Endothelial cell of umbilical vein (primary cell): ENCODE measurements around the gene ZBP1. TPM values are rescaled to one million over a fixed set of nuclear protein-coding genes. Genes with fewer than 3 reads are reported as not detected.
"Not testable (repeated sequence)": the region's sequence is repeated elsewhere in the genome, so short reads cannot be mapped to it uniquely, and the experiment has no call there.

Experiments
- BruUV-seq: library from RNA; stranded (reverse); fragments of 400-500 nt; replicated peaks from 2 replicates; lab custom pipeline; 2021; lab: Mats Ljungman, UMichigan
- CTCF ChIA-PET: fragments of 300-600, 350-600 bp; sonication (Branson Sonifier 250); formaldehyde crosslinking; loops from one replicate; lab custom pipeline; 2021; ENCODE audit warnings: antibody characterized with exemption, inconsistent platforms; lab: Charles Lee
- POLR2A ChIA-PET: fragments of 300-600, 350-600 bp; sonication (Branson Sonifier 250); formaldehyde crosslinking; loops from one replicate; lab custom pipeline; 2021; ENCODE audit warnings: antibody characterized with exemption, inconsistent platforms; lab: Charles Lee
- DNase-seq: peaks from one replicate; pipeline ENCODE4 v3.0.0-alpha.2; 2011; ENCODE audit warnings: low read depth, low spot score
- FAIRE-seq: peaks from 2 replicates; lab custom pipeline; 2011; peaks lifted over from hg19 to GRCh38; lab: Jason Lieb, UNC
- H2AFZ ChIP-seq: 2 replicates; pipeline ENCODE4 v1.6.0; 2012; ENCODE audit warnings: low read depth, low read length, control low read depth, inconsistent platforms
- H3K27ac ChIP-seq: 2 replicates; pipeline ENCODE4 v1.5.1; 2011; ENCODE audit warnings: low read depth, mild to moderate bottlenecking, control low read depth, low read length, moderate library complexity; ENCODE audit not compliant: insufficient read depth
- H3K27me3 ChIP-seq, 2 experiments: 2 replicates each; pipeline versions ENCODE4 v1.6.0 to v1.6.1; 2011; ENCODE audit warnings: low read length in 2 of 2, mixed read lengths in 1 of 2; ENCODE audit not compliant: control insufficient read depth in 2 of 2, insufficient read depth in 2 of 2
- H3K36me3 ChIP-seq, 2 experiments: 2 replicates in 1 of 2; 3 replicates in 1 of 2; pipeline ENCODE4 v1.5.1; 2011; ENCODE audit warnings: low read length in 2 of 2, mild to moderate bottlenecking in 1 of 2, moderate library complexity in 1 of 2; ENCODE audit not compliant: control insufficient read depth in 2 of 2, insufficient read depth in 2 of 2; ENCODE audit errors: extremely low read depth in 1 of 2
- H3K4me1 ChIP-seq: 3 replicates; pipeline ENCODE4 v1.5.1; 2011; ENCODE audit warnings: mild to moderate bottlenecking, low read length; ENCODE audit not compliant: control insufficient read depth, insufficient read depth; ENCODE audit errors: extremely low read depth
- H3K4me2 ChIP-seq: 2 replicates; pipeline ENCODE4 v1.6.1; 2011; ENCODE audit warnings: low read length, control low read depth, mixed read lengths; ENCODE audit not compliant: insufficient read depth
- H3K4me3 ChIP-seq, 3 experiments: fragments of 200-600 bp in 1 of 3; sonication (generic), shearing (Covaris generic) in 1 of 3; replicated peaks in 1 of 3; 2 replicates each; pipeline ENCODE4 v1.5.1; 2011 to 2016; ENCODE audit warnings: control low read depth in 3 of 3, low read length in 3 of 3, mild to moderate bottlenecking in 2 of 3, inconsistent platforms in 1 of 3, low read depth in 1 of 3, moderate library complexity in 1 of 3; ENCODE audit not compliant: insufficient read depth in 1 of 3
- H3K79me2 ChIP-seq: 2 replicates; pipeline ENCODE4 v1.6.0; 2012; ENCODE audit warnings: low read length, inconsistent platforms; ENCODE audit not compliant: control insufficient read depth, insufficient read depth
- H3K9ac ChIP-seq: replicated peaks from 2 replicates; pipeline ENCODE3; 2011; ENCODE audit warnings: low read length, control low read depth; ENCODE audit not compliant: insufficient read depth; ENCODE audit errors: extremely low read depth
- H3K9me1 ChIP-seq: replicated peaks from 3 replicates; pipeline ENCODE4 v1.6.0; 2011; ENCODE audit warnings: mild to moderate bottlenecking, low read length; ENCODE audit not compliant: control insufficient read depth, insufficient read depth; ENCODE audit errors: extremely low read depth
- H3K9me3 ChIP-seq: replicated peaks from 2 replicates; pipeline ENCODE4 v1.5.1; 2012; ENCODE audit warnings: low read length, inconsistent platforms; ENCODE audit not compliant: control insufficient read depth, insufficient read depth
- H4K20me1 ChIP-seq: replicated peaks from 2 replicates; pipeline ENCODE3; 2011; ENCODE audit warnings: mild to moderate bottlenecking, low read length; ENCODE audit not compliant: control insufficient read depth, insufficient read depth; ENCODE audit errors: extremely low read depth
- CTCF ChIP-seq, 2 donors: IDR thresholded peaks; 1 replicate in 1 of 2; 2 replicates in 1 of 2; pipeline ENCODE4 v1.5.1; 2011; ENCODE audit warnings: low read length in 2 of 2, mild to moderate bottlenecking in 2 of 2, moderate library complexity in 2 of 2, control low read depth in 1 of 2, inconsistent platforms in 1 of 2, low read depth in 1 of 2; ENCODE audit not compliant: insufficient read depth in 1 of 2; ENCODE audit errors: extremely low read depth in 1 of 2
- JUN ChIP-seq: IDR thresholded peaks from 2 replicates; pipeline ENCODE4 v1.6.1; 2011; ENCODE audit warnings: borderline replicate concordance, low read depth; ENCODE audit not compliant: insufficient read length, insufficient read depth
- MYC ChIP-seq: IDR thresholded peaks from one replicate; pipeline ENCODE4 v1.6.1; 2011; ENCODE audit warnings: mild to moderate bottlenecking, low read depth, low read length
- POLR2A ChIP-seq: IDR thresholded peaks from 2 replicates; pipeline ENCODE4 v1.6.1; 2012; ENCODE audit warnings: low read depth, mild to moderate bottlenecking, control low read depth, low read length
- POLR2AphosphoS5 ChIP-seq: IDR thresholded peaks from 2 replicates; pipeline ENCODE4 v1.6.1; 2012; ENCODE audit warnings: low read depth, mild to moderate bottlenecking, control low read depth, low read length, moderate library complexity; ENCODE audit not compliant: insufficient read depth
- dilution Hi-C: fragments of 300-500 bp; cut with MboI; formaldehyde crosslinking; loops from one replicate; pipeline ENCODE4 v1.15.0; 2019; ENCODE audit warnings: low sequenced_read_pairs; ENCODE audit not compliant: extremely low pct_ligation_motif_present
- intact Hi-C: fragments of 100-400 bp; cut with micrococcal nuclease; formaldehyde crosslinking; loops from one replicate; pipeline ENCODE4 v1.10.0; 2022
- polyA plus RNA-seq, 4 experiments: library from polyadenylated mRNA; depleted of rRNA in 3 of 4; stranded (reverse) in 3 of 4; unstranded in 1 of 4; fragments of >200 nt; gene quantifications; 2 replicates each; pipeline versions ENCODE4 v1.2.1 to v1.2.3, GENCODE V29; 2011 to 2012; ENCODE audit warnings: missing spikeins in 1 of 4
- total RNA-seq: library from RNA; stranded (reverse); gene quantifications from 2 replicates; pipeline ENCODE4 v1.2.3, GENCODE V29; 2021
- TF ChIP-seq, protein P1 (sequence below): IDR thresholded peaks from 2 replicates; pipeline ENCODE4 v1.6.1; 2011; ENCODE audit not compliant: insufficient read depth, insufficient read length

ZBP1 gene
- total and polyA plus RNA-seq, 2 donors (not counting 3 experiments of a cell fraction or from before 2014, with no cell fraction given): not detected

- CTCF ChIA-PET: interaction anchor here (1.5 kb wide), 1 partner anchor 10 kb away, joined by 4 read pairs; no protein-coding TSS in a partner anchor
- Histone ChIP-seq H3K4me3 (no peak overlapping the region), H3K9ac (no peak overlapping the region), H3K4me1 (peaks cover 8% of the 10 kb centered on the region), H3K79me2 (no peaks in the 10 kb centered on the region), H3K4me2 (no peak overlapping the region), H3K36me3 (no peaks in the 10 kb centered on the region), H3K27me3 (peaks cover 12 to 16% of the 10 kb centered on the region in 2 experiments), H4K20me1 (no peaks in the 10 kb centered on the region), H3K27ac (no peak overlapping the region), H2AFZ (no peak overlapping the region), H3K9me1 (no peaks in the 10 kb centered on the region), H3K9me3 (no peaks in the 10 kb centered on the region)
- FAIRE-seq: no peak
- TF ChIP-seq CTCF (IDR thresholded peaks at IDR 0.05; ENCODE audit: extremely low read depth in 1 of 2, insufficient read depth in 1 of 2, low read depth in 1 of 2, low read length in 2 of 2): no peak
- no peak for TF ChIP-seq POLR2A
- TF ChIP-seq POLR2AphosphoS5: no peak
- TF ChIP-seq, protein P1, sequence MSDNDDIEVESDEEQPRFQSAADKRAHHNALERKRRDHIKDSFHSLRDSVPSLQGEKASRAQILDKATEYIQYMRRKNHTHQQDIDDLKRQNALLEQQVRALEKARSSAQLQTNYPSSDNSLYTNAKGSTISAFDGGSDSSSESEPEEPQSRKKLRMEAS: no peak
- TF ChIP-seq JUN: no peak
- TF ChIP-seq MYC: no peak
- POLR2A ChIA-PET: no interaction called here
- intact Hi-C loops (no loop called here), dilution Hi-C loops (loop anchor here (25.0 kb wide), 1 partner anchor 457 kb away; no protein-coding TSS in a partner anchor)
- no peak for DNase-seq
- BruUV-seq: no TSS peak
Measured at GRCh38 chr20:57630061-57630460, 9.8 kb upstream of the ZBP1 start.

DNA sequence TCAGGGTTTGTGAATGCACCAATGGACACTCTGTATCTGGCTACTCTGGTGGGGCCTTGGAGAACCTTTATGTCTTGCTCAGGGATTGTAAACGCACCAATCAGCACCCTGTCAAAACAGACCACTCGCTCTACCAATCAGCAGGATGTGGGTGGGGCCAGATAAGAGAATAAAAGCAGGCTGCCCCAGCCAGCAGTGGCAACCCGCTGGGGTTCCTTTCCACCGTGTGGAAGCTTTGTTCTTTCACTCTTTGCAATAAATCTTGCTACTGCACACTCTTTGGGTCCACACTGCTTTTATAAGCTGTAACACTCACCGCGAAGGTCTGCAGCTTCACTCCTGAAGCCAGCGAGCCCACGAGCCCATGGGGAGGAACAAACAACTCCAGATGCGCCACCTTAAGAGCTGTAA lies 9.3 kb upstream of the ZBP1 start:
- H3K9ac ChIP-seq, H3K9me3 ChIP-seq, BruUV-seq, H2AFZ ChIP-seq, H3K4me3 ChIP-seq, H3K4me2 ChIP-seq, intact Hi-C loops, H3K9me1 ChIP-seq, DNase-seq, H3K4me1 ChIP-seq, POLR2A ChIA-PET, H3K36me3 ChIP-seq, H3K79me2 ChIP-seq, H4K20me1 ChIP-seq, H3K27ac ChIP-seq, FAIRE-seq: not testable (repeated sequence)
- CTCF ChIA-PET: interaction anchor here (1.5 kb wide), 1 partner anchor 11 kb away, joined by 4 read pairs; no protein-coding TSS in a partner anchor
- dilution Hi-C loops: loop anchor here (25.0 kb wide), 1 partner anchor 458 kb away; no protein-coding TSS in a partner anchor
- H3K27me3 ChIP-seq: peaks cover 8 to 12% of the 10 kb centered on the region in 2 experiments

DNA sequence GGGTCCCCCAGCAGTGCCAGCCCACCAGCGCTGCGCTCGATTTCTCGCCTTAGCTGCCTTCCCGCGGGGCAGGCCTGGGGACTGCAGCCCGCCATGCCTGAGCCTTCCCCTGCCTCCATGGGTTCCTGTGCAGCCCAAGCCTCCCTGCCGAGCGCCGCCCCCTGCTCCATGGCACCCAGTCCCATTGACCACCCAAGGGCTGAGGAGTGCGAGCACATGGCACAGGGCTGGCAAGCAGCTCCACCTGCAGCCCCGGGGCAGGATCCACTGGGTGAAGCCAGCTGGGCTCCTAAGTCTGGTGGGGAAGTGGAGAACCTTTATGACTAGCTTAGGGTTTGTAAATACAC lies 8.7 kb upstream of the ZBP1 start:
- dilution Hi-C loops: loop anchor here (25.0 kb wide), 1 partner anchor 458 kb away; no protein-coding TSS in a partner anchor
- FAIRE-seq, H2AFZ ChIP-seq, POLR2A ChIA-PET, DNase-seq, H3K9me3 ChIP-seq, H3K27ac ChIP-seq, H3K4me2 ChIP-seq, H3K9me1 ChIP-seq, H3K27me3 ChIP-seq, H3K4me1 ChIP-seq, H3K4me3 ChIP-seq, H3K9ac ChIP-seq, H3K36me3 ChIP-seq, BruUV-seq, H4K20me1 ChIP-seq, H3K79me2 ChIP-seq: not testable (repeated sequence)
- intact Hi-C loops: loop anchor here (1.0 kb wide), 3 partner anchors 69 to 445 kb away; no protein-coding TSS in a partner anchor
- CTCF ChIA-PET: interaction anchor here (0.7 to 1.0 kb wide), 2 partner anchors 35 to 468 kb away, joined by 3 read pairs; no protein-coding TSS in a partner anchor
